ENCODE data around the gene MARK3.
A peak's percentile ranks its signal among the peaks of the same experiment; 100 is the strongest.

Gene MARK3

GRCh38 chr14:103444837-103445524 is 59.8 kb downstream of the MARK3 start:
- DNase-seq, result no peak

GRCh38 chr14:103445806-103446205 is 60.6 kb downstream of the MARK3 start:
- DNase-seq, result no peak

- no peak for DNase-seq
Observed at GRCh38 chr14:103448097-103448496, 62.9 kb downstream of the MARK3 start.

- DNase-seq, result no peak
Observed at GRCh38 chr14:103449634-103450161, 64.5 kb downstream of the MARK3 start.

GRCh38 chr14:103450416-103450815 is 65.2 kb downstream of the MARK3 start:
- no peak for DNase-seq

GRCh38 chr14:103451401-103451800 is 66.2 kb downstream of the MARK3 start:
- no peak for DNase-seq

- no peak for DNase-seq
Observed at GRCh38 chr14:103453791-103454190, 68.6 kb downstream of the MARK3 start.

GRCh38 chr14:103456167-103456835 is 71.1 kb downstream of the MARK3 start:
- DNase-seq, result no peak

- no peak for DNase-seq
Observed at GRCh38 chr14:103460415-103460814, 75.2 kb downstream of the MARK3 start.

- no peak for DNase-seq
Observed at GRCh38 chr14:103463149-103463548, 77.9 kb downstream of the MARK3 start.

- no peak for DNase-seq
Observed at GRCh38 chr14:103463851-103464250, 78.6 kb downstream of the MARK3 start.

GRCh38 chr14:103472939-103473338 is 87.7 kb downstream of the MARK3 start:
- DNase-seq, result no peak

- DNase-seq, result no peak
Observed at GRCh38 chr14:103474893-103475292, 89.7 kb downstream of the MARK3 start.

- DNase-seq, result no peak
Observed at GRCh38 chr14:103476065-103476464, 90.8 kb downstream of the MARK3 start.

GRCh38 chr14:103476631-103477030 is 91.4 kb downstream of the MARK3 start:
- no peak for DNase-seq

- DNase-seq, result no peak
Observed at GRCh38 chr14:103480595-103480994, 95.4 kb downstream of the MARK3 start.

GRCh38 chr14:103483600-103483999 is 98.4 kb downstream of the MARK3 start:
- DNase-seq, result peak; percentile 13

- DNase-seq, result no peak
Observed at GRCh38 chr14:103485504-103485903, 100.3 kb downstream of the MARK3 start.

GRCh38 chr14:103488071-103488470 is 102.9 kb downstream of the MARK3 start:
- no peak for DNase-seq

GRCh38 chr14:103488960-103489359 is 103.7 kb downstream of the MARK3 start:
- no peak for DNase-seq

GRCh38 chr14:103489621-103490020 is 104.4 kb downstream of the MARK3 start:
- no peak for DNase-seq

GRCh38 chr14:103491691-103492090 is 106.5 kb downstream of the MARK3 start:
- no peak for DNase-seq

GRCh38 chr14:103492156-103492925 is 107.1 kb downstream of the MARK3 start:
- no peak for DNase-seq

- no peak for DNase-seq
Observed at GRCh38 chr14:103495854-103496253, 110.6 kb downstream of the MARK3 start.

All from activated CD8-positive, alpha-beta memory T cell treated with anti-CD3 and anti-CD28 coated beads for 24 hours (primary cell).